ENCODE results near the gene ONECUT2.
A peak's percentile ranks its signal among the peaks of the same experiment; 100 is the strongest.

Gene ONECUT2

GRCh38 chr18:57436191-57436964 is 1.2 kb downstream of the ONECUT2 start:
- TF ChIP-seq, protein P1, sequence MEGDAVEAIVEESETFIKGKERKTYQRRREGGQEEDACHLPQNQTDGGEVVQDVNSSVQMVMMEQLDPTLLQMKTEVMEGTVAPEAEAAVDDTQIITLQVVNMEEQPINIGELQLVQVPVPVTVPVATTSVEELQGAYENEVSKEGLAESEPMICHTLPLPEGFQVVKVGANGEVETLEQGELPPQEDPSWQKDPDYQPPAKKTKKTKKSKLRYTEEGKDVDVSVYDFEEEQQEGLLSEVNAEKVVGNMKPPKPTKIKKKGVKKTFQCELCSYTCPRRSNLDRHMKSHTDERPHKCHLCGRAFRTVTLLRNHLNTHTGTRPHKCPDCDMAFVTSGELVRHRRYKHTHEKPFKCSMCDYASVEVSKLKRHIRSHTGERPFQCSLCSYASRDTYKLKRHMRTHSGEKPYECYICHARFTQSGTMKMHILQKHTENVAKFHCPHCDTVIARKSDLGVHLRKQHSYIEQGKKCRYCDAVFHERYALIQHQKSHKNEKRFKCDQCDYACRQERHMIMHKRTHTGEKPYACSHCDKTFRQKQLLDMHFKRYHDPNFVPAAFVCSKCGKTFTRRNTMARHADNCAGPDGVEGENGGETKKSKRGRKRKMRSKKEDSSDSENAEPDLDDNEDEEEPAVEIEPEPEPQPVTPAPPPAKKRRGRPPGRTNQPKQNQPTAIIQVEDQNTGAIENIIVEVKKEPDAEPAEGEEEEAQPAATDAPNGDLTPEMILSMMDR (IDR thresholded peaks at IDR 0.05; ENCODE audit: insufficient read depth, low read depth, low read length, missing control alignments), result no peak
- no peak for DNase-seq (ENCODE audit: low read depth)
- no peak overlapping the region for H3K4me3 ChIP-seq (ENCODE audit: low read length)

DNA sequence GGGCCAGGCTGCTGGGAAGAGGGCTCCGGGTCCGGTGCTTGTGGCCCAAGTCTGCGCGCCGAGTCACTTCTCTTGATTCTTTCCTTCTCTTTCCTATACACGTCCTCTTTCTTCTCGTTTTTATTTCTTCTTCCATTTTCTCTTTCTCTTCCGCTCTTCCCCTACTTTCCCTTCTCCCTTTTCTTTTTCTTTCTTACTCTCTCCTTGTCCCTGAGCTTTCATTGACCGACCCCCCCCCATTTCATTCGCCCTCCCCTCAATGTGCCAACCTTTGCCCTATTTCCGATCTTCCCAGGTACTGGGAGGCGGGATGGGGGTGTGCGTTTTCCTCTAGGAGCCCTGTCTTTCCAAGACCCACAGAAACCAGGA is 1.8 kb downstream of the ONECUT2 start:
- TF ChIP-seq, protein P1 (IDR thresholded peaks at IDR 0.05; ENCODE audit: insufficient read depth, low read depth, low read length, missing control alignments), result no peak
- no peak for DNase-seq (ENCODE audit: low read depth)
- H3K4me3 ChIP-seq (ENCODE audit: low read length), result no peak overlapping the region

- TF ChIP-seq, protein P1 (IDR thresholded peaks at IDR 0.05; ENCODE audit: insufficient read depth, low read depth, low read length, missing control alignments), result no peak
Measured at GRCh38 chr18:57437402-57437765, 2.2 kb downstream of the ONECUT2 start.

GRCh38 chr18:57437766-57438671 is 2.8 kb downstream of the ONECUT2 start:
- TF ChIP-seq, protein P1 (IDR thresholded peaks at IDR 0.05; ENCODE audit: insufficient read depth, low read depth, low read length, missing control alignments), result peak; percentile 57
- peak; percentile 59 for DNase-seq (ENCODE audit: low read depth)
- no peak overlapping the region for H3K4me3 ChIP-seq (ENCODE audit: low read length)

More at GRCh38 chr18:57437402-57437765, 2.2 kb downstream of the ONECUT2 start:
- no peak for DNase-seq (ENCODE audit: low read depth)
- H3K4me3 ChIP-seq (ENCODE audit: low read length), result no peak overlapping the region

GRCh38 chr18:57438743-57439608 is 3.8 kb downstream of the ONECUT2 start:
- no peak for DNase-seq (ENCODE audit: low read depth)
- no peak overlapping the region for H3K4me3 ChIP-seq (ENCODE audit: low read length)
- TF ChIP-seq, protein P1 (IDR thresholded peaks at IDR 0.05; ENCODE audit: insufficient read depth, low read depth, low read length, missing control alignments), result no peak

DNA sequence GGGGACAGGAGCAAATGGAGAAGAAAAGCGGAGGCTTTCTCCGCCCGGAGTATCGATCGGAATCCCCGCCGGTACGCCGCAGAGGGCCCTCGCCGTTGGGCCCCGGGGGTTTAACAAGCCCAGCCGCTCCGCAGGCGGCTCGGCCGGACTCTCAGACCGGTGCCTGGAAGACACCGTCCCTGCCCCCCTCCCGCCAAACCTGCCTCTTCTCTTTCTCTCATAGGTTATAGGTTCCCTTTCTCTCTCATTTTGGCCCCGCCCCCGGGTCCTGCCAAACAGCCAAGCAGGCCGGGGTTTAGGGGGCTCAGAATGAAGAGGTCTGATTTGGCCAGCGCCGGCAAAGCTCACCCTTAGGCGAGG is 4.4 kb downstream of the ONECUT2 start:
- no peak for DNase-seq (ENCODE audit: low read depth)
- TF ChIP-seq, protein P1 (IDR thresholded peaks at IDR 0.05; ENCODE audit: insufficient read depth, low read depth, low read length, missing control alignments), result no peak
- no peak overlapping the region for H3K4me3 ChIP-seq (ENCODE audit: low read length)

Data from epithelial cell of esophagus (primary cell).